ENCODE data around the gene DNAH9.

DNA sequence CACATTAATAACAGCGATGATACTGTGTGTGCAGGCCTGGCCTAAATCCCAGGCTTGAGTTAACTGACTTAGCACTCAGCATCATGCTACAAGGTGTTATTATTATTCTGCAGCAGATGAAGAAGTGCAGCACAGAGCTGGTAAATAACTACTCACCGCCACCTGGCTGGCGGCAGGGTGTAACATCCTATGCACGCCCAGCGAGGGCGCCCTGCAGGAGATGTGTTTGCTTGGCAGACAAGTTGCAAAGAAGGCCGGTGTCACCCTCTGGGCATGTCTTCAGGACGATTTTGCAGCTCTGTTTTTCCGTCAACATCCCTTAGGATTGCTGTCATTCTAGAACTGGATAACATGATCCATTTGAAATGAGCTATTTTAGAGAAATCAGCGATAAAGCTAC is 30.1 kb downstream of the DNAH9 start:
- TF ChIP-seq, protein P1, sequence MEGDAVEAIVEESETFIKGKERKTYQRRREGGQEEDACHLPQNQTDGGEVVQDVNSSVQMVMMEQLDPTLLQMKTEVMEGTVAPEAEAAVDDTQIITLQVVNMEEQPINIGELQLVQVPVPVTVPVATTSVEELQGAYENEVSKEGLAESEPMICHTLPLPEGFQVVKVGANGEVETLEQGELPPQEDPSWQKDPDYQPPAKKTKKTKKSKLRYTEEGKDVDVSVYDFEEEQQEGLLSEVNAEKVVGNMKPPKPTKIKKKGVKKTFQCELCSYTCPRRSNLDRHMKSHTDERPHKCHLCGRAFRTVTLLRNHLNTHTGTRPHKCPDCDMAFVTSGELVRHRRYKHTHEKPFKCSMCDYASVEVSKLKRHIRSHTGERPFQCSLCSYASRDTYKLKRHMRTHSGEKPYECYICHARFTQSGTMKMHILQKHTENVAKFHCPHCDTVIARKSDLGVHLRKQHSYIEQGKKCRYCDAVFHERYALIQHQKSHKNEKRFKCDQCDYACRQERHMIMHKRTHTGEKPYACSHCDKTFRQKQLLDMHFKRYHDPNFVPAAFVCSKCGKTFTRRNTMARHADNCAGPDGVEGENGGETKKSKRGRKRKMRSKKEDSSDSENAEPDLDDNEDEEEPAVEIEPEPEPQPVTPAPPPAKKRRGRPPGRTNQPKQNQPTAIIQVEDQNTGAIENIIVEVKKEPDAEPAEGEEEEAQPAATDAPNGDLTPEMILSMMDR (IDR thresholded peaks at IDR 0.05; ENCODE audit: low read depth, low read length, poor library complexity, severe bottlenecking), result no peak
- TF ChIP-seq EZH2phosphoT487 (IDR thresholded peaks at IDR 0.05; ENCODE audit: borderline replicate concordance, low read length), result no peak

All from DOHH2 (cell line).